NCI-H187 treated with DMSO at 0.1 percent for 48 hours (cell line): ENCODE results near the gene XBP1.
"Not testable (repeated sequence)": the region's sequence is repeated elsewhere in the genome, so short reads cannot be mapped to it uniquely, and the experiment has no call there.

ENCODE experiments used
- DNase-seq: peaks from one replicate; lab custom pipeline; 2025; lab: John Stamatoyannopoulos, UW

XBP1 gene

GRCh38 chr22:28800308-28801041, at the start of gene XBP1:
Gene XBP1, minus strand, starts transcription at chr22:28800569.
- DNase-seq = no peak

GRCh38 chr22:28846994-28847393, 46.6 kb upstream of the XBP1 start:
- DNase-seq = no peak

- not testable (repeated sequence) for DNase-seq
Observed at GRCh38 chr22:28844277-28844676, 43.9 kb upstream of the XBP1 start.

- DNase-seq = no peak
Observed at GRCh38 chr22:28843633-28844032, 43.3 kb upstream of the XBP1 start.

- no peak for DNase-seq
Observed at GRCh38 chr22:28841111-28841510, 40.7 kb upstream of the XBP1 start.

GRCh38 chr22:28838971-28839370, 38.6 kb upstream of the XBP1 start:
- DNase-seq = no peak

- DNase-seq = no peak
Observed at GRCh38 chr22:28837640-28838039, 37.3 kb upstream of the XBP1 start.

- no peak for DNase-seq
Observed at GRCh38 chr22:28835630-28836189, 35.3 kb upstream of the XBP1 start.

- no peak for DNase-seq
Observed at GRCh38 chr22:28833276-28833923, 33.0 kb upstream of the XBP1 start.

- DNase-seq = no peak
Observed at GRCh38 chr22:28832731-28833130, 32.4 kb upstream of the XBP1 start.

GRCh38 chr22:28831140-28832072, 31.0 kb upstream of the XBP1 start:
- DNase-seq = no peak

- DNase-seq = no peak
Observed at GRCh38 chr22:28830441-28830840, 30.1 kb upstream of the XBP1 start.

- DNase-seq = no peak
Observed at GRCh38 chr22:28829358-28830181, 29.2 kb upstream of the XBP1 start.

- DNase-seq = no peak
Observed at GRCh38 chr22:28826921-28827320, 26.6 kb upstream of the XBP1 start.

- DNase-seq = not testable (repeated sequence)
Observed at GRCh38 chr22:28826430-28826829, 26.1 kb upstream of the XBP1 start.

GRCh38 chr22:28824455-28824854, 24.1 kb upstream of the XBP1 start:
- not testable (repeated sequence) for DNase-seq

- peak; percentile 57 for DNase-seq
Observed at GRCh38 chr22:28822930-28823551, 22.7 kb upstream of the XBP1 start.

GRCh38 chr22:28821452-28821851, 21.1 kb upstream of the XBP1 start:
- no peak for DNase-seq

- no peak for DNase-seq
Observed at GRCh38 chr22:28820885-28821284, 20.5 kb upstream of the XBP1 start.

- DNase-seq = no peak
Observed at GRCh38 chr22:28819253-28820096, 19.1 kb upstream of the XBP1 start.
